SH-SY5Y (cell line): ENCODE data around the gene YKT6.

ENCODE experiments used
- GATA2 ChIP-seq: IDR thresholded peaks from 2 replicates; pipeline ENCODE4 v1.6.1; 2011; ENCODE audit warnings: mild to moderate bottlenecking, low read depth, low read length
- GATA3 ChIP-seq: IDR thresholded peaks from 2 replicates; pipeline ENCODE4 v1.6.1; 2011; ENCODE audit warnings: low read depth, mild to moderate bottlenecking, low read length, moderate library complexity

GRCh38 chr7:44230286-44230685 is 29.5 kb downstream of the YKT6 start:
- TF ChIP-seq GATA2 (no peak), GATA3 (no peak)
